ENCODE measurements around the gene H2BK1.

H2BK1 gene

GRCh38 chr7:151210087-151210854 lies at the start of gene H2BK1:
Gene H2BK1 (minus strand): TSS chr7:151210488. CDS start chr7:151210318, 170 bp downstream.
- DNase-seq: no peak

DNA sequence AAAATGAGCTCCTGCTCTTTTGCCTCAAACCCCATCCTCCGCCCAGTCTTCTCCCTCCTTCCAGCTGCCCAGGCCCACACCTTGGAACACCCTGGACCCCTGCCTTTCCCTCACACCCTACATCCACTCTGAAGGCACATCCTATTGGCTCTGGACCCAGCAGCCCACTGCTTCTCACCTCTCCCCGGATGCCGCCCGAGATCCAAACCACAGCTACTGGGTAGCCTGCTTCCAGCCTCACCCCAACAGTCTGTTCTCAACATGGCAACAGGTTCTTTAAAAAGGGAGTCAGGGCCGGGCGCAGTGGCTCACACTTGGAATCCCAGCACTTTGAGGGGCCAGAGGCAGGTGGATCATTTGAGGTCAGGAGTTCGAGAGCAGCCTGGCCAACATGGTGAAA lies 47.7 kb upstream of the H2BK1 start:
- no peak for DNase-seq

DNA sequence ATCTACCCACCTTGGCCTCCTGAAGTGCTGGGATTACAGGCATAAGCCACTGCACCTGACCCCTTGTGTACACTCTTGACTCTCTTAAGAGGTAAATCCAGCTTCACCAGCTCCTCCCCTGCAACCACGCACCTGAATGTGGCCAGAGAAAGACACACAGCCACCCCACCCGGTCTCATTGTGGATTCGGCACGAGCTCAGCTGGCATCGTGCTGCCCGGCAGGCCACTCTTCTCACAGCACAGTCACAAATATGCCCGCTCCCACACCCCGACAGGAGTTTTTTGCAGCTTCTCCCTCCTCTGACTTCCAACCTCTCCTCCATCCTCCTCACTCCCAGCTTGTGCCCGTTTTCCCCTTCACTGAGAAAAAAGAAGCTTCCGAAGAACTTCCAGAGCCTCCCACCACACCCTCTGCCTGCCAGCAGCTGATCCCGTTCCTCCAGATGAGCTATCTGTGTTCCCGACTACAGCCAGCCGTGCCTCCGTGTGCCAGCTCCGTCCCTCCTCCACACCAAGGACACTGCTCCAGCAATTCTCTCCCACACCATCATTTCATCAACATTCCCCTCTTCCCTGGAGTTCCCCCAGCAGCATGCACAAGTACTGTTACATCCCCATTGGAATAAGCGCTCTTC lies 46.2 kb upstream of the H2BK1 start:
- DNase-seq: peak in 19 of 58 donors; percentile 15 to 65 (median 30)

- no peak for DNase-seq
Measured at GRCh38 chr7:151255390-151255789, 45.1 kb upstream of the H2BK1 start.

DNA sequence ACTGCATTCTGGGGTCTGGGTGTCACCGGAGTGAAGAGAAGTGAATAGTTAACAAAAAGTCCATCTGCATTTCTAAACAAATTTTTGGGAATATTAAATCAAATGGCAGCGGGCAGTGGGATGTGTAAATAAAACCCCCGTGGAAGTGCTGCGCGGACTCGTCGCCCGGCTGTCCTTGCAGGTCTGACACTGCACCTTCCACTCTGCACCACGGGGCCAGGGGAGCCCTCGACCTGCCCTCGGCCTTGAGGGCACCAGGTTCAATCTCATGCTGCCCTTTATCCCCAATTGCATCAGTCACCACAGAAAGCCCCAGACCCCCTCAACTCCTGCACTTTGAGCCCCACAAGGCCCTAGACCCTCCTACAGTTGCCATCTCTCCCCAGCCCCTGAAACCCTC lies 44.6 kb upstream of the H2BK1 start:
- DNase-seq: no peak

- no peak for DNase-seq
Measured at GRCh38 chr7:151254316-151254715, 44.0 kb upstream of the H2BK1 start.

DNA sequence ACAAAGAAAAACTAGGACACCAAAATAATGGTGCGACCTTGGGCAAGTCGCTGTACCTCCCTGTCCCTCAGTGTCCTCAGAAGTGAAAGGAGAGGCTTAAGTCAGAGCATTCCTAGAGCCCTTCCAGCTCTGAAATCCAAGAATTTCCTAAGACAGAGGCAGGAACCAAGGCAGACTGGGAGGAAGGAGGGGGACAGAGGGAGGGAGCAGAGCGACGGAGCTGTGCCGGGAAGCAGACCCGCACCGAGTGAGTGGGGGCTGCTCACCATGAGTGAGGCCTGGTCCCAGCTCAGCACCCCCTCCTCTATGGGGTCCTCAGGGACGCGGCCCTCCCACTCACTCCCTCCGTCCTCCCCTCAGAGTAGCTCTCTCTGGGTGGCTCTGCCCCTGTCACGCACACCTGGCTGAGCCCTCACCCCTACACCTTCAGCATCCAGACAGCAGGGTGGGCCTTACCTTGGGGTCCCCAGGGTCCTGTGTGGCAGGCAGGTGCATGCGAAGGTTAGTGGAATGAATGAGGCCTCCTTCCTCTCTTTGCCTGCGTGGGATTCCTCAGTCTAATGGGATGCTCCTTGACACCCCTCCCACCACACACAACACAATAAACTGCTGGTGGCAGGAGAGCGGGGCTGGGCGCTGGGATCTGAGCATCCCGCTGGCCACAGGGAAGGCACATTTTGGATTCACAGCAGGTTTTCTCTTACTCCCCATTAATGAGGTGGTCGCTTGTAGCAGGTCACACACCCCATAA lies 42.8 kb upstream of the H2BK1 start:
- no peak for DNase-seq

- no peak for DNase-seq
Measured at GRCh38 chr7:151252561-151252835, 42.2 kb upstream of the H2BK1 start.

- DNase-seq: peak in 55 of 58 donors; percentile 46 to 85 (median 75)
Measured at GRCh38 chr7:151251689-151252560, 41.6 kb upstream of the H2BK1 start.

- DNase-seq: peak in 16 of 58 donors; percentile 32 to 77 (median 59)
Measured at GRCh38 chr7:151251328-151251688, 41.0 kb upstream of the H2BK1 start.

DNA sequence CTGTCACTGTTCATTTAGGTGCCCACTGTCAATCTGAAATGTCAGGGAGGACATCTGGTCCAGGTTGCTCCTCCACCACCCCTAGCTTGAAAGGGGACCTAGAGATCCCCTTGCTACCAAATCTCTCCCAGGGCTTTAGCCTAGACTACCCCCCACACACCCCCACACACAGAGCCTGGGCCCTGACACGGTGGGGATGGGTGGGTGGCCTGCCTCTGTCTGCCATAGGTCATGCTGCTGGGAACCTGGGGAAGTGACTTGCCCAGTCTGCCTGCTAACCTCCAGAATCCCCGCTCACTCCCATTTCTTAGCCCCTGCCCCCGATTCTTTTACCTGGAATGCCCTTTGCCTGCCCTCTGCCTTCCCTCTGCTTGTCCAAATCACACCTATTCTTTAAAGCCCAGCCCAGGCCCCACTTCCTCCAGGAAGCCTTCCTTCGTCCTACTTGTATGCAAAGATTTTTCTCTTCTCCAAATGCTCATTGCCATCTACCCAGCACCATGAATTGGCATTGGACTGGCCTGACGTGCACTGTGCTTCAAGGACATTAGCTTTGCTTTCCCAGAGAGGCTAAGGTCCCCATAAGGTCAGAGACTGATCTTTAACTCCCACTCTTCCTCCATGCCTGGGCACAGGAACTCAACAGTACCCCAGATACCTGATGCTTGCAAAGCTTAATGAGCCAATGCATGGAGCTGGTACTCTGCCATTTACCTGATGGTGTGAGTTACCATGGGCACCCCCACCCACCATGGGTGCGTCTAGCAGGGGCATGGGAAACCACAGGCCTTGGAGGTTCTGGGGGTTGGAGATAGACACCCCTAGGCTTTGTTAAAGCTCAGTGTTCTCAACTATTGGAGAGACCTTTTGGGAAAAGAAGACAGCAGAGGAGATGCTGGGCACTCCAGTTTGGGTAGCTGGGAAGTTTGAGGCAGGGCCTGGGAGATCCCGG lies 40.2 kb upstream of the H2BK1 start:
- DNase-seq: no peak

DNA sequence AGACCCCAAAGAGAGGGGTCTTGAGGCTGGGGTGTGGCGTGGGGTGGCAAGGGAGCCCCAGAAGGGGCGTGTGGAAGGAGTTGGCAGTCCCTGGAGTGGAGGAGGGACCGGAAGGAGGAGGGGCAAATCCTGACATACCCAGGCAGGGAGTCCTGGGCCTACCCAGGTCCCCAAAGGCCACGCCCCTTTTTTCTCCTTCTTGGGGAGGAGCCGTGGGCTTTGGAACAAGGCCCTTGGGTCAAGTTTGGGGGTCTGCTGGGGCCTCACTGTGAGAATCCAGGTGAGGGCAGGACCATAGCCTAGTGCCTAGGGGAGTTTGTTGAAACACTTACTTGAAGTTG lies 39.4 kb upstream of the H2BK1 start:
- DNase-seq: peak in 5 of 58 donors; percentile 20 to 50 (median 40)

GRCh38 chr7:151249034-151249731 lies 38.9 kb upstream of the H2BK1 start:
- DNase-seq: peak in 43 of 58 donors; percentile 24 to 81 (median 62)

- peak in 41 of 58 donors; percentile 32 to 77 (median 58) for DNase-seq
Measured at GRCh38 chr7:151248346-151249033, 38.2 kb upstream of the H2BK1 start, which contains the start of gene SMARCD3. Gene SMARCD3 (minus strand): TSS chr7:151248694. CDS start chr7:151248562, 132 bp downstream.

GRCh38 chr7:151247611-151248345 lies 37.5 kb upstream of the H2BK1 start:
- peak in 3 of 58 donors; percentile 27 to 63 (median 37) for DNase-seq

DNA sequence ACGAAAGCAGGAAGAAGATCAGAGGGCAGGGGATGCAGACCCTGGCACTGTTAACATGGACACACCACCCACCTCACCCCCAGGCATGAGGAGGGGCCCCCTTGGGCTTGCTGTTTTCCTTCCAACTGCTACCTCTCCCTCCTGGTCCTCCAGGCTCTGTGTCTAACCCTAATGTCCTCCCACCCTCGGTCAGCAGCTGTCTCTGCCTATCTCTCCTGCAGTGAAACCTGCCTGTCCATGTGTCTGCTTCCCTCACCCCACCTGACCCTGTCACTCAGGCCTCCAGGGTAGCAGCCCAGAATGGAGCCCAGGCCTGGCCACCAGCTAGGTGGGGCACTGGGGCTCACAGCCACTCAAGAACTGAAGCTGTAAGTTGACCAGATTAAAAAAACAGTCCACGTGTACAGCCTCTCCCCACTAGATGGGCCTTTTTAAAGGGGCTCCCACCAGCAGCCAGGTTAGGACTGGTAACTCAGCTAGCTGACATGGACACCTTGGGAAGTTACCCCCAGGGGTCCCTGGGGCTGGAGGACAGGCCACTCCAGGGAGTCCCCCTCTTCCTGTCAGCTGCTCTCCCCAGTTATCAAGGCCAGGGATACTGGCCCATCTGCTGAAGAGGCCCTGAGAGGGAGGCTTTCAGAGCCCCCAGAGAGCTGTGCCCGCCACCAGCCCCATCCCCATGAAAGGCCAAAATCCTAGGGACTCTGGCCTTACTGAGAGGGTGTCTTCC lies 36.7 kb upstream of the H2BK1 start:
- no peak for DNase-seq

- DNase-seq: no peak
Measured at GRCh38 chr7:151246102-151246850, 36.0 kb upstream of the H2BK1 start.
